ENCODE data around the gene ARMH3.

ARMH3 gene

GRCh38 chr10:101901340-101901739 is 154.6 kb downstream of the ARMH3 start:
- no peak overlapping the region for H3K4me3 ChIP-seq (replicated peaks; ENCODE audit: low read depth, low read length)
- DNase-seq (ENCODE audit: low read depth) = no peak
- no peak for TF ChIP-seq CTCF (IDR thresholded peaks at IDR 0.05; ENCODE audit: low read length, missing control alignments)

GRCh38 chr10:101897633-101898032 is 158.3 kb downstream of the ARMH3 start:
- DNase-seq (ENCODE audit: low read depth) = peak; percentile 20
- no peak overlapping the region for H3K4me3 ChIP-seq (replicated peaks; ENCODE audit: low read depth, low read length)
- no peak for TF ChIP-seq CTCF (IDR thresholded peaks at IDR 0.05; ENCODE audit: low read length, missing control alignments)

- H3K4me3 ChIP-seq (replicated peaks; ENCODE audit: low read depth, low read length) = no peak overlapping the region
- TF ChIP-seq CTCF (IDR thresholded peaks at IDR 0.05; ENCODE audit: low read length, missing control alignments) = no peak
- no peak for DNase-seq (ENCODE audit: low read depth)
These were observed 159.6 kb downstream of the ARMH3 start for GRCh38 chr10:101896225-101896877.

GRCh38 chr10:101895781-101896180 is 160.2 kb downstream of the ARMH3 start:
- H3K4me3 ChIP-seq (replicated peaks; ENCODE audit: low read depth, low read length) = no peak overlapping the region
- TF ChIP-seq CTCF (IDR thresholded peaks at IDR 0.05; ENCODE audit: low read length, missing control alignments) = no peak
- no peak for DNase-seq (ENCODE audit: low read depth)

- no peak overlapping the region for H3K4me3 ChIP-seq (replicated peaks; ENCODE audit: low read depth, low read length)
These were observed 161.2 kb downstream of the ARMH3 start for GRCh38 chr10:101894742-101895141.

GRCh38 chr10:101894266-101894665 is 161.7 kb downstream of the ARMH3 start:
- DNase-seq (ENCODE audit: low read depth) = no peak
- no peak overlapping the region for H3K4me3 ChIP-seq (replicated peaks; ENCODE audit: low read depth, low read length)
- TF ChIP-seq CTCF (IDR thresholded peaks at IDR 0.05; ENCODE audit: low read length, missing control alignments) = no peak

More at GRCh38 chr10:101894742-101895141, 161.2 kb downstream of the ARMH3 start:
- no peak for TF ChIP-seq CTCF (IDR thresholded peaks at IDR 0.05; ENCODE audit: low read length, missing control alignments)
- no peak for DNase-seq (ENCODE audit: low read depth)

GRCh38 chr10:101893510-101894120 is 162.4 kb downstream of the ARMH3 start:
- DNase-seq (ENCODE audit: low read depth) = no peak
- H3K4me3 ChIP-seq (replicated peaks; ENCODE audit: low read depth, low read length) = no peak overlapping the region
- no peak for TF ChIP-seq CTCF (IDR thresholded peaks at IDR 0.05; ENCODE audit: low read length, missing control alignments)
